RWPE1 (cell line): ENCODE measurements around the gene MACF1.

Experiments
- CTCF ChIA-PET: fragments of 350-600 bp; sonication (Branson Sonifier 250); formaldehyde crosslinking; extraction: SDS; loops from one replicate; lab custom pipeline; 2021; lab: Yijun Ruan, JAX
- POLR2A ChIA-PET: fragments of 400-600 bp; formaldehyde crosslinking; extraction: SDS; loops from one replicate; lab custom pipeline; 2020; ENCODE audit warnings: antibody characterized with exemption; ENCODE audit not compliant: low non-redundant PET; lab: Yijun Ruan, JAX
- DNase-seq: peaks from one replicate; pipeline ENCODE4 v3.0.0; 2012; ENCODE audit warnings: low spot score
- H3K27ac ChIP-seq: fragments of 450-650 bp; 2 replicates; pipeline ENCODE4 v1.5.1; 2017
- TF ChIP-seq, protein P1 (sequence below): fragments of 450-650 bp; conservative IDR thresholded peaks from 2 replicates; pipeline ENCODE4 v1.5.1; 2017; ENCODE audit warnings: low read depth, mild to moderate bottlenecking

MACF1 gene

DNA sequence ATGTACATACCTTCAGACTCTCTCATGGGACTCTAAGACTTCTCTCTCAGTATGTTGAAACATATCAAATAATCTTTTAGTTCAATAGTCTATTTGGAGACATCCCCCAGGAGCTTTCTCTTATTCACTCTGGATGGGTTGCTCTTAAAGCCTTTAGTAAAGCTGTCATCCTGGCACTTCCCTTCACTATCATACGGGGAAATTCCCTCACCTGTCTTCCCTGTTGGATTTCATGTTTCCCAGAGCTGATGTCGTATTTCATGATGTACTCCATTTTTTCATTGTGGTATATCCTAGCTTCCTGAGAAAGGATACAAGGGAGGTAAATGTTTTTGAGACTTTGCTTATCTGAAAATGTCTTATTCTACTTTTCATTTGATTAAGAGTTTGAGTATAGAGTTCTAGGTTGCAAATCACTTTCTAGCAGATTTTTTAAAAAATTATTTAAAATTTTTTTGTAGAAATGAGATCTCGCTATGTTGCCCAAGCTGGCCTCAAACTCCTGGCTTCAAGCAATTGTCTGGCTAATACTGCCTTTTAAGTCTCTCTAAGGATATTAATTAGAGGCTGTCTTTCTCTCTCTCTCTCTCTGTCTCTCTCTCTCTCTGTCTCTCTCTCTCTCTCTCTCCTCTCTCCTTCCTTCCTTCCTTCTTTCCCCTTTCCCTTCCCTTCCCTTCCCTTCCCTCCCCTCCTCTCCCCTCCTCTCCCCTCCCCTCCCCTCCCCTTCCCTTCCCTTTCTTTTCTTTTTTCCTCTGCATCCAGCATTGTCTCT is 17.0 kb upstream of the MACF1 start:
- POLR2A ChIA-PET, result interaction anchor here (0.6 kb wide), 1 partner anchor 78 kb away, joined by 4 read pairs; no protein-coding TSS in a partner anchor
- TF ChIP-seq, protein P1, sequence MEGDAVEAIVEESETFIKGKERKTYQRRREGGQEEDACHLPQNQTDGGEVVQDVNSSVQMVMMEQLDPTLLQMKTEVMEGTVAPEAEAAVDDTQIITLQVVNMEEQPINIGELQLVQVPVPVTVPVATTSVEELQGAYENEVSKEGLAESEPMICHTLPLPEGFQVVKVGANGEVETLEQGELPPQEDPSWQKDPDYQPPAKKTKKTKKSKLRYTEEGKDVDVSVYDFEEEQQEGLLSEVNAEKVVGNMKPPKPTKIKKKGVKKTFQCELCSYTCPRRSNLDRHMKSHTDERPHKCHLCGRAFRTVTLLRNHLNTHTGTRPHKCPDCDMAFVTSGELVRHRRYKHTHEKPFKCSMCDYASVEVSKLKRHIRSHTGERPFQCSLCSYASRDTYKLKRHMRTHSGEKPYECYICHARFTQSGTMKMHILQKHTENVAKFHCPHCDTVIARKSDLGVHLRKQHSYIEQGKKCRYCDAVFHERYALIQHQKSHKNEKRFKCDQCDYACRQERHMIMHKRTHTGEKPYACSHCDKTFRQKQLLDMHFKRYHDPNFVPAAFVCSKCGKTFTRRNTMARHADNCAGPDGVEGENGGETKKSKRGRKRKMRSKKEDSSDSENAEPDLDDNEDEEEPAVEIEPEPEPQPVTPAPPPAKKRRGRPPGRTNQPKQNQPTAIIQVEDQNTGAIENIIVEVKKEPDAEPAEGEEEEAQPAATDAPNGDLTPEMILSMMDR, result no peak
- H3K27ac ChIP-seq, result no peak overlapping the region
- DNase-seq, result no peak
- CTCF ChIA-PET, result interaction anchor here (1.7 kb wide), 1 partner anchor 71 kb away, joined by 4 read pairs; no protein-coding TSS in a partner anchor

DNA sequence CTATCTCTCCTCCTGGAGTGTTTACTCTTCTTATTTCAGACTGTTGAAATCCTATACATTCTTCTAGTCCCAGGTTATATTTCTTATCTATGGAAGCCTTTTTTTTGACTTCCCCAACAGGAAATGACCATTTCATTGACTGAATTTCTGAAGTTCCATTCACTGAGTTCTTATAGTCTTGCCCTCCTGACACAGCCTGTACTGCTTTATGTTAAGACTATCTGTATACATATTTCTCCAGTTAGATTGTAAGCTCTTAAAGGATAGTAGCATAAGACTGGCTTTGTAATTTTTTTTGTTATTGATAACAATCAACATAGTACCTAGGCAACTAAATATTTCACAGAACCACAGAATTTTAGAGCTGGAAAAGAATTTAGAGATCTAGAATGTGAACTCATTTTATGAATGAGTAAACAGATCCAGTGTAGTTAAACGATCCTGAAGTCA is 14.9 kb upstream of the MACF1 start:
- CTCF ChIA-PET, result interaction anchor here (3.8 kb wide), 2 partner anchors 83 to 91 kb away, joined by 22 to 32 read pairs; no protein-coding TSS in a partner anchor
- no peak for DNase-seq
- TF ChIP-seq, protein P1, result no peak
- H3K27ac ChIP-seq, result no peak overlapping the region
- POLR2A ChIA-PET, result no interaction called here

DNA sequence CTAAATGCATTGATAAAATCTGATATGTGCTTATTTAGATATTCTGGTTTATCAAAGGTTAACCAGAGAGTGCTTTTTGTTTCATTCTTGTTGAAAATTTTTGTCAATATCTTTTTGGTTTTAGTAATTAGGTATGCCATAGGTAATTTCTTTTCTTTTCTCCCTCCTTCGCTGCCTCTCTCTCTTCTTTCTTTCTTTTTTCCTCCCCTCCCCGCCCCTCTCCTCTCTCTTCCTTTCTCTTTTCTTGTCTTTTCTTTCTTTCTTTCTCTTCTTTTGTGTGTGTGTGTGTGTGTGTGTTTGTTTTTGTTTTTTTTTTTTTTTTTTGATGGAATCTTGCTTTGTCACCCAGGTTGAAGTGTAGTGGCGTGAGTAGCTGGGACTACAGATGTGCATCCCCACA is 14.4 kb upstream of the MACF1 start:
- peak overlapping the region; percentile 58; the same call in 1 of the 2 replicates for H3K27ac ChIP-seq
- TF ChIP-seq, protein P1, result no peak
- DNase-seq, result no peak
- ChIA-PET POLR2A (no interaction called here), CTCF (interaction anchor here (3.8 to 4.5 kb wide), 3 partner anchors 68 to 92 kb away, joined by 22 to 44 read pairs (median 32); no protein-coding TSS in a partner anchor)

DNA sequence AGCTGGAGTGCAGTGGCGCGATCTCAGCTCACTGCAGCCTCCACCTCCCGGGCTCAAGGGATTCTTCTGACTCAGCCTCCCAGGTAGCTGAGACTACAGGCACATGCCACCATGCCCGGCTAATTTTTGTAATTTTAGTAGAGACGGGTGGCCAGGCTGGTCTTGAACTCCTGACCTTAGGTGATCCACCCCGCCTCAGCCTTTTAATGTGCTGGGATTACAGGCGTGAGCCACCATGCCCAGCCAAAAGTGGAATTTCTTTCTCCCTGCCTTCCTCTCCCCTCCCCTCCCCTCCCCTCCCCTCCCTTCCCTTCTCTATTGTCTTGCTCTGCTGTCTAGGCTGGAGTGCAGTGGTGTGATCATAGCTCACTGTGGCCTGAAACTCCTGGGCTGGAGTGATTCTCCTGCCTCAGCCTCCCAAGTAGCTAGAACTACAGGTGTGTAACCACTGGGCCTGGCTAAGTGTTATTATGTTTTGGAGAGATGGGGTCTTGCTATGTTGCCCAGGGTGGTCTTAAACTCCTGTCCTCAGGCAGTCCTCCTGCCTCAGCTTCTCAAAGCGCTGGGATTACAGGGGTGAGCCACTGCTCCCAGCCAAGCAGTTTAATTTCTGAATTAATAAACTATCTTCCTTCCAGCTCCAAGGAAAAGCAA is 10.0 kb upstream of the MACF1 start:
- no peak for DNase-seq
- POLR2A ChIA-PET, result interaction anchor here (0.6 kb wide), 1 partner anchor 9 kb away, joined by 6 read pairs; no protein-coding TSS in a partner anchor
- CTCF ChIA-PET, result interaction anchor here (0.6 to 4.5 kb wide), 2 partner anchors 63 to 102 kb away, joined by 6 to 44 read pairs; no protein-coding TSS in a partner anchor
- TF ChIP-seq, protein P1, result no peak
- H3K27ac ChIP-seq, result peak overlapping the region; percentile 67

DNA sequence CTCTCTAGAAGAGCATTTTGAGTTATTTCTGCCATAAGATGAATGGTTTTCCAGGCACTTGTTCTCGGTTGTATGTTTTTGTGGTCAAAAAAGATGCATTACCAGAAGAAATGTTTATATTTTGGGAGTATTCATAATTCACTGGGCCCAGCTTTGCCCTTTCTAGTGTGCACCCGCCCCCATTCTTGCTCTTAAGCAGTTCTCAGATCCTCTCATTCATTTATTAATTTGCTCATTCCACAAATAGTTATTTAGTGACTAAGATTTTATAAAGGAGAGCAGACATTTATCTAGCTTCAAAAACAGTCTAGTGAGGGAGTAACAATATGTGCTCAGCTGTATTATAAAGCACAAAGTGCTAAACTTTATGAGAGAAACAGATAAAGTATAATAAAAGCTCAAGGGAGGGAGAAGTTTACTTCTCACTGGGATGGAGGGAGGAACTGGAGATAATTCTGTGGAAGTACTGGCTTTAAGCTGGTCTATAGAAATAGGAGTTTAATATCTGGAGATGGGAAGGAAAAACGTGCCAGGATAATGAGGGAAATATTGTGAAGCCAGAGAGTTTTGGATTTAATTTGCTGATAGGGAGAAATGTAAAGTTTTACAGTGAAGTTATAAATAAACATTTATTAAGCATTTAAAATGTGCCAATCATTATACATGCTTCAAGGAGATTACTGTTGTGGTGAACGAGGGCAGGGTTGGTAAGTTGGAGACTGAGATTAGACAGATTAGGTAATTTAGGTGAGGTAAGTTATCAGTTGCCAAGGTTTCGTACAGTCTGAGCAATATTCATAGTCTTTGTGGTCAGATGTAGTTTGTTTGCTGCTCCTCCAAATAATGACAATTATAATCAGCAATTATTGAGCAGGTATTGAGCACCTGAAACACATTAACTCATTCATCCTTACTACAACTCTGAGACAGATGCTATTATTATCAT is 9.1 kb upstream of the MACF1 start:
- ChIA-PET CTCF (no interaction called here), POLR2A (no interaction called here)
- TF ChIP-seq, protein P1, result no peak
- peak; percentile 30 for DNase-seq
- H3K27ac ChIP-seq, result no peak overlapping the region
